Ramos (cell line): ENCODE data around the gene MRC2.

Source experiments
- in situ Hi-C: fragments of 300-500 bp; cut with MboI; formaldehyde crosslinking; loops from one replicate; pipeline ENCODE4 v1.14.3; 2022; ENCODE audit warnings: low sequenced_read_pairs; ENCODE audit not compliant: unreplicated experiment

MRC2 gene

DNA sequence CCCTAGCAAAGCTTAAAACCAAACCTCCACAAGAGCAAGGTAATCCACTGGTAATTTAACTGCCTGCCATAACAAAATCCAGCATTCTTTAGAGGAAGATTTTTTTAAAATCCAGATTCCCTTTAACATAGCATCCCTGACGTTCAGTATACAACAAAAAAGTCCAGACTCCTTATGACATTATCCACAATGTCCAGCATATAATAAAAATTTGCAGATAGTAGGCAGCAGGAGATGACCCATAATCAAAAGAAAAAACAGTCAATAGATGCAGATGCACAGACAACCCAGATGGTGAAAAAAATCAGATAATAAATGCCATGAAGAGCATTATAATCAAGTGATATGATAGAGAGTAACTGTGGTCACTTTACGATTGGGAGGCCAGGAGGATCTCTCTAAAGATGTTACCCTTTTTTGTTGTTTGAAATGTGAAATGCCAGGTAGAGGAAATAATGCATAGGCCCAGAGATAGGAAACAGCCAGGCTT lies 33.2 kb downstream of the MRC2 start:
- in situ Hi-C loops, result no loop called here

DNA sequence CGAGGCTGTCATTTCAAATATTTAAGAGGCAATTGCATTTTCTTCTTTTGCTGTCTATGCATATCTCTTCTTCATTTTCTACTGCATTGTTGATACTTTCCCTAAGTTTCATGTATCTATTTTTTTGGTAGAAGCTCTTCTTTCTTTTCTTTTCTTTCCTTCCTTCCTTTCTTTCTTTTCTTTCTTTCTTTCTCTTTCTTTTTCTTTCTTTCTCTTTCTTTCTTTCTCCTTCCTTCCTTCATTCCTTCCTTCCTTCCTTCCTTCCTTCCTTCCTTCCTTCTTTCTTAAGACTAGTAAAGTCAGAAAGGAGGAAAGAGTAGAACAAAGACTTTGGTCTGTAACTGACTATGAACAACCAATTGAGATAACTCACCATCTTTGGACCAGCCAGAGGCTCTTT lies 33.9 kb downstream of the MRC2 start:
- in situ Hi-C loops, result no loop called here

DNA sequence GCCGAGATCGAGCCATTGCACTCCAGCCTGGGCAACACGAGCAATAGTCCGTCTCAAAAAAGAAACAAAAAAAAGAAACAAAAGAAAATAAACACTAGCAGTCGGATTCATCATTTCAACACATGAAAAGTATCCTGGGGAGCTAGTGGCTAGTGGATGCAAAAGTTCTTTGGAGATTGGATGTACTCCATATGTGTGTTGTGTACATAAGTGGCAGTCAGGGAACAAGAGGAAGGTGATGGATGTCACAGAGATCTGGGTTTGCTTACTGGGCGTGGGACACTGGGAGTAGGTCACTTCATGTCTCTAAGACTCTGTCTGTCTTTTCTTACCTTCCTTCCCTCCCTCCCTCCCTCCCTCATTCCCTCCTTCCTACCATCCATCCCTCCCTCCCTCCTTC lies 35.4 kb downstream of the MRC2 start:
- in situ Hi-C loops, result no loop called here

GRCh38 chr17:62663304-62663703 lies 35.8 kb downstream of the MRC2 start:
- in situ Hi-C loops, result no loop called here

DNA sequence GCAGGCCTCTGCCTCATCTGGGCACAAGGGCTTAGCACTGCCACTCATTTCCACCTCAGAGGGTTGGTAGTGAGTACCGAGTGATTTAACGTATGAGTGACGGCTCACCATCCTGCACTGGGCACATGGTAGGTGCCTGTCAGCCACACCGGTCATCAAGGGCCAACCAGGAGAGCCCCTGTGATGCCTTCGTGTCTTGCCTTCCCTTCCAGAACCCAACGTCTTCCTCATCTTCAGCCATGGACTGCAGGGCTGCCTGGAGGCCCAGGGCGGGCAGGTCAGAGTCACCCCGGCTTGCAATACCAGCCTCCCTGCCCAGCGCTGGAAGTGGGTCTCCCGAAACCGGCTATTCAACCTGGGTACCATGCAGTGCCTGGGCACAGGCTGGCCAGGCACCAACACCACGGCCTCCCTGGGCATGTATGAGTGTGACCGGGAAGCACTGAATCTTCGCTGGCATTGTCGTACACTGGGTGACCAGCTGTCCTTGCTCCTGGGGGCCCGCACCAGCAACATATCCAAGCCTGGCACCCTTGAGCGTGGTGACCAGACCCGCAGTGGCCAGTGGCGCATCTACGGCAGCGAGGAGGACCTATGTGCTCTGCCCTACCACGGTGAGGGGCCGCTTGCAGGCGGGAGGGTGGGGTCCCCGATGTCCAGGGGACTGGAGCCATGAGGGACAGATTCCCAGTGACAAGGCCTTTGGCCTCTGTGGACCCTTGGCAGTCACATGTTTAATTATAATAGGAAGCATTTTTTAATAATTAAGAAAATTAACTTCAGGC lies 37.1 kb downstream of the MRC2 start:
- in situ Hi-C loops, result no loop called here

- in situ Hi-C loops, result no loop called here
Observed at GRCh38 chr17:62665599-62665998, 38.1 kb downstream of the MRC2 start.

DNA sequence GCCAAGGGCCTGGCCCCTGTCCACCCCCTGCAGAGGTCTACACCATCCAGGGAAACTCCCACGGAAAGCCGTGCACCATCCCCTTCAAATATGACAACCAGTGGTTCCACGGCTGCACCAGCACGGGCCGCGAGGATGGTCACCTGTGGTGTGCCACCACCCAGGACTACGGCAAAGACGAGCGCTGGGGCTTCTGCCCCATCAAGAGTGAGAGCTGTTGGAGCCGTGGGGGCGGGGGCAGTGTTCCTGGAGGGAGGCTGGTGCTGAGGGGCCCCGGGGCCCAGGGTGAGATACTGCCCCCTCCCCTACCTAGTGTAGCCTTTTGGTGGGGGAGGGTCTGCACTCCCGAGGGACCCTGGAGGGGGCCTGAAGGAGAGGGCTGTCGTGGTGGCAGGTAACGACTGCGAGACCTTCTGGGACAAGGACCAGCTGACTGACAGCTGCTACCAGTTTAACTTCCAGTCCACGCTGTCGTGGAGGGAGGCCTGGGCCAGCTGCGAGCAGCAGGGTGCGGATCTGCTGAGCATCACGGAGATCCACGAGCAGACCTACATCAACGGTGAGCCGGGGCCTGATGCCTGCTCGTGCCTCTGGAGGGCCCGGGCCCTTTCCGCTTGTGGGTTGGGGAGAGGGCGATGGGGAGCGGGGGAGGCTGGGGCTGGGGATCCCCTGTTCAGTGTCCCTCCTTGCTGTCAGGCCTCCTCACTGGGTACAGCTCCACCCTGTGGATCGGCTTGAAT lies 38.8 kb downstream of the MRC2 start:
- in situ Hi-C loops, result no loop called here

GRCh38 chr17:62666801-62667591 lies 39.5 kb downstream of the MRC2 start:
- in situ Hi-C loops, result no loop called here

GRCh38 chr17:62668091-62668804 lies 40.8 kb downstream of the MRC2 start:
- in situ Hi-C loops, result no loop called here

DNA sequence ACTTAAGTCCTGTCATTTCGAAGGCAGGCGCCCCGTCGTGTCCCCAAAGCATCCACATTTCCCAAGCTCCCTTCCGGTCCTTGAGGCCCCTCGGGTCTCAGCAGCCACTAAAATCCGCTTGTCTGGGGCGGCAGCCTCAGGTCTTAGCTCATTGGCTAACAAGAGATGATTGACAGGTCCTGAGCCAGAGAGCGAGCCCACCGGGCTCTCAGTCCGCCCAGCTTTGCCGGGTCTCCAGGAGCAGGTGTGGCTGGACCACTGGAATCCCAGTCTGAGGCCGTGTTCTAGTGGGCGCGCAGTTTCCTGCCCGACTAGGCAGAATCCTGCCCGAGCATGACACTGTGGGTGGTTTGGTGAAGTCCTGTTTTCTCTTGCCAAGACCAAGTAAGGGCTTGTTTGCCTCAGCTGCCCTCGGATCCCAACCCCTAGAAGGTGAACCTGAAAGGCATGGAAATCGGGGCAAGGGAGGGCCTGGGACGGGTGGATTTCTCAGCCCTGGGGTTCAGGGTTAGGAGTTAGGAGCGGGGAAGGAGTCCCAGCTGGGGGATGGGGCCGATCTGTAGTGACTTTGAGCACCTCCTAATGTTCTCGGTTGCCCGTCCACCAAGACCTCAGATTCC lies 42.8 kb downstream of the MRC2 start:
- in situ Hi-C loops, result no loop called here

DNA sequence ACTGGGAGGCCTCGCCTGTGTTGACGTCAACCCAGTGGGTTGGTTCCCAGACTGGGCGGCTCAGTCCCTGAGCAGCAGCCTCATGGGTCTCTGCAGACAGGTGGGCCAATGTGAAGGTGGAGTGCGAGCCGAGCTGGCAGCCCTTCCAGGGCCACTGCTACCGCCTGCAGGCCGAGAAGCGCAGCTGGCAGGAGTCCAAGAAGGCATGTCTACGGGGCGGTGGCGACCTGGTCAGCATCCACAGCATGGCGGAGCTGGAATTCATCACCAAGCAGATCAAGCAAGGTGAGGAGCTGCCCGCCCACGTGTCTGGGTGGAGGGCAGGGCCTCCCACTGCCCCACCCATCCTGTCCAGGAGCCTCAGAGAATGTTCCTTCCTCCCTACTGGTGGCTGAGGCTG lies 44.1 kb downstream of the MRC2 start:
- in situ Hi-C loops, result no loop called here

GRCh38 chr17:62672957-62673356 lies 45.5 kb downstream of the MRC2 start:
- in situ Hi-C loops, result no loop called here

GRCh38 chr17:62673614-62674362 lies 46.3 kb downstream of the MRC2 start:
- in situ Hi-C loops, result no loop called here

DNA sequence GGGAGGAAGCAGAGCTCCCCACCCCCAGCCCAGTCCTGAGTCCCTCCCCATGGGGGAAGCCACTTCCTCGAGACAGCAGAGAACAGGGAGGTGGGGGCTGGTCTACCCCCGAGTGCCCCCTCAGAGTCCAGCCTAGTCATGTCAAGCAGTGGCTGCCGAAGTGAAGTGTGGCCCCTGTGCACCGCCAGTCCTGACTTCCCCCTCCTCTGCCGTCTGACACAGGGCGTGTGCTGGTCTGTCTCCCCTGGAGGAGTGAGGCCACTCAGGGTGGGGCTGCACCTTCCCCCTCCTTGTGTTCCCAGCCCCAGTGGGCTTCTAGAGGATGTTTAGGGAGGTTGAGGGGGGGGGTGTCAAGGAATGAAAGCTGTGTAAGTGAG lies 46.9 kb downstream of the MRC2 start:
- in situ Hi-C loops, result no loop called here

- in situ Hi-C loops, result loop anchor here (25.0 kb wide), 1 partner anchor 737 kb away; no protein-coding TSS in a partner anchor
Observed at GRCh38 chr17:62674841-62675240, 47.4 kb downstream of the MRC2 start.

DNA sequence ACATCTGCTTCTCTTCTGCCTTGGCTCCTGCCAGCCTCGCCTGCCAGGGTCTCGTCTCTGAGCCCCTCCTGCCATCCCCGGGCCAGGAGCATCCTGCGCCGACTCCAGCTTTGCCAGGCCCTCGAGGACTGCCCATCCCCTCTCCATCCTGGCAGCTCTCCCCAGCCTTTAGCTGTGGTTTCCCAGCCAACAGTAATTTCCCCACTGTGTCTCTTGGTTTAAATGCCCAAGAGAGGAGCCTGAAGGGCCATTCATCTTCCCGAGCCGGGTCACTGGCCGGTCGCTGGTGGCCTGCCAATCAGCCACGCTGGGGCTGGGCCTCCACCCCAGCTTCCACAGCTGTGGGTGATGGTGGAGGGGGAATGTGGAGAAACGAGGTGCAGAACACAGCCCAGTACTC lies 47.8 kb downstream of the MRC2 start:
- in situ Hi-C loops, result loop anchor here (25.0 kb wide), 1 partner anchor 737 kb away; no protein-coding TSS in a partner anchor

DNA sequence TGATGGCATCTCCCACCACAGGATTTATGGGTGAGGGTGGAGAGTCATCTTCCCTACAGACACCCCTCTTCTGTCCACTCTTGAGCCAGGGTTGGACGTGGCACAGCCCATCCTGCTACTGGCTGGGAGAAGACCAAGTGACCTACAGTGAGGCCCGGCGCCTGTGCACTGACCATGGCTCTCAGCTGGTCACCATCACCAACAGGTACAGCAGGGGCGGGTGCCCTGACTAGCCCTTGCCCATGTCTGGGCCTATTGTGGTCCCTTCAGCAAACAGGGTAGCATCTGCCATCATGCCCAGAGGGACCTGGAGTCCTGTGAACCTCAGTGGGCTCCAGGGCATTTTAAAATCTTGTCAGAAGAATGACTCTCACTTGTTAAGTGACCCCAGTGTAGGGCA lies 48.2 kb downstream of the MRC2 start:
- in situ Hi-C loops, result loop anchor here (25.0 kb wide), 1 partner anchor 737 kb away; no protein-coding TSS in a partner anchor

- in situ Hi-C loops, result loop anchor here (25.0 kb wide), 1 partner anchor 736 kb away; no protein-coding TSS in a partner anchor
Observed at GRCh38 chr17:62676231-62676943, 48.9 kb downstream of the MRC2 start.
